DND-41 (cell line): Measurements from ENCODE around the gene HDLBP.

Experiments used
- ATAC-seq: fragments of 200-7000 bp; cut with Tn5 transposase; 3 replicates; pipeline ENCODE4 v1.9.1; 2021; ENCODE audit warnings: low read depth; ENCODE audit not compliant: insufficient read depth
- DNase-seq: peaks from one replicate; pipeline ENCODE4 v3.0.0-alpha.2; 2020
- H2AFZ ChIP-seq: 2 replicates; pipeline ENCODE4 v1.6.0; 2012; ENCODE audit warnings: low read depth, low read length
- H3K27ac ChIP-seq: 2 replicates; pipeline ENCODE4 v1.5.1; 2012; ENCODE audit warnings: low read length, inconsistent platforms
- H3K27me3 ChIP-seq: fragments of 200-600 bp; sonication (generic); 2 replicates; pipeline ENCODE4 v1.6.0; 2012; ENCODE audit warnings: low read length, mild to moderate bottlenecking, inconsistent platforms; ENCODE audit not compliant: insufficient read depth, poor library complexity
- H3K36me3 ChIP-seq: 2 replicates; pipeline ENCODE4 v1.5.1; 2012; ENCODE audit warnings: low read length, inconsistent platforms; ENCODE audit not compliant: insufficient read depth
- H3K4me1 ChIP-seq: 2 replicates; pipeline ENCODE4 v1.5.1; 2012; ENCODE audit warnings: mild to moderate bottlenecking, low read length; ENCODE audit not compliant: insufficient read depth
- H3K4me2 ChIP-seq: 2 replicates; pipeline ENCODE4 v1.6.0; 2012; ENCODE audit warnings: mild to moderate bottlenecking, moderate library complexity, low read length, inconsistent platforms; ENCODE audit not compliant: insufficient read depth
- H3K4me3 ChIP-seq, 2 experiments: fragments of 200-600 bp in 1 of 2; shearing (Covaris generic) in 1 of 2; 2 replicates each; pipeline ENCODE4 v1.5.1; 2012 to 2016; ENCODE audit warnings: inconsistent platforms in 2 of 2, low read length in 2 of 2, mild to moderate bottlenecking in 2 of 2, low read depth in 1 of 2, moderate library complexity in 1 of 2
- H3K79me2 ChIP-seq: 2 replicates; pipeline ENCODE4 v1.6.0; 2012; ENCODE audit warnings: low read length, inconsistent platforms; ENCODE audit not compliant: insufficient read depth
- H3K9ac ChIP-seq: 2 replicates; pipeline ENCODE4 v1.6.0; 2012; ENCODE audit warnings: low read depth, mild to moderate bottlenecking, inconsistent platforms, low read length, moderate library complexity
- H3K9me3 ChIP-seq: 2 replicates; pipeline ENCODE4 v1.5.1; 2012; ENCODE audit warnings: low read length, moderate library complexity, mild to moderate bottlenecking, inconsistent platforms; ENCODE audit not compliant: insufficient read depth, severe bottlenecking
- H4K20me1 ChIP-seq: 2 replicates; pipeline ENCODE4 v1.6.0; 2012; ENCODE audit warnings: low read length; ENCODE audit not compliant: insufficient read depth
- CTCF ChIP-seq: IDR thresholded peaks from 2 replicates; pipeline ENCODE4 v1.5.1; 2012; ENCODE audit warnings: borderline replicate concordance, low read length, moderate library complexity, mild to moderate bottlenecking; ENCODE audit not compliant: poor library complexity, severe bottlenecking; ENCODE audit errors: extremely low read depth
- EZH2 ChIP-seq: IDR thresholded peaks from 3 replicates; pipeline ENCODE4 v1.6.1; 2012; ENCODE audit warnings: borderline replicate concordance, low read depth, mild to moderate bottlenecking, moderate library complexity, low read length, inconsistent platforms; ENCODE audit not compliant: severe bottlenecking

Gene HDLBP

GRCh38 chr2:241359481-241360045 is 44.1 kb upstream of the HDLBP start:
- Histone ChIP-seq H3K27me3 (no peaks in the 10 kb centered on the region), H2AFZ (no peak overlapping the region), H3K4me2 (peak overlapping the region; percentile 7; the same call in 1 of the 2 replicates), H3K9me3 (no peaks in the 10 kb centered on the region), H3K79me2 (peaks cover 68% of the 10 kb centered on the region), H3K4me3 (no peak overlapping the region), H3K9ac (no peak overlapping the region), H4K20me1 (peaks cover 55% of the 10 kb centered on the region), H3K36me3 (peaks cover 10% of the 10 kb centered on the region), H3K4me1 (peaks cover 22% of the 10 kb centered on the region), H3K27ac (no peak overlapping the region)
- TF ChIP-seq EZH2 (no peak), CTCF (no peak)
- ATAC-seq = no peak
- no peak for DNase-seq

GRCh38 chr2:241358470-241358869 is 43.0 kb upstream of the HDLBP start:
- Histone ChIP-seq H3K9me3 (no peaks in the 10 kb centered on the region), H3K79me2 (peaks cover 65% of the 10 kb centered on the region), H4K20me1 (peaks cover 51% of the 10 kb centered on the region), H2AFZ (no peak overlapping the region), H3K4me3 (no peak overlapping the region), H3K4me2 (no peak overlapping the region), H3K27ac (no peak overlapping the region), H3K36me3 (peaks cover 12% of the 10 kb centered on the region), H3K27me3 (no peaks in the 10 kb centered on the region), H3K9ac (no peak overlapping the region), H3K4me1 (peaks cover 22% of the 10 kb centered on the region)
- no peak for ATAC-seq
- DNase-seq = no peak
- TF ChIP-seq EZH2 = no peak
- no peak for TF ChIP-seq CTCF

- peaks cover 22% of the 10 kb centered on the region for H3K4me1 ChIP-seq
- H3K4me2 ChIP-seq = peak overlapping the region; percentile 82
- H3K4me3 ChIP-seq = peak overlapping the region in 1 of 2 experiments; percentile 84; a peak in 3 of 4 replicates
- no peak for DNase-seq
- H2AFZ ChIP-seq = no peak overlapping the region
- H3K27ac ChIP-seq = no peak overlapping the region
- peaks cover 21% of the 10 kb centered on the region for H3K36me3 ChIP-seq
- H3K79me2 ChIP-seq = peaks cover 55% of the 10 kb centered on the region
- no peak for TF ChIP-seq EZH2
- TF ChIP-seq CTCF = no peak
- H3K9me3 ChIP-seq = no peaks in the 10 kb centered on the region
- no peak for ATAC-seq
- peak overlapping the region; percentile 77 for H3K9ac ChIP-seq
- no peaks in the 10 kb centered on the region for H3K27me3 ChIP-seq
- H4K20me1 ChIP-seq = peaks cover 43% of the 10 kb centered on the region
These were observed 42.1 kb upstream of the HDLBP start for GRCh38 chr2:241357531-241357930.
